Calu3 (cell line): Measurements from ENCODE around the gene PLS1. TPM values are rescaled to one million over a fixed set of nuclear protein-coding genes. Genes with fewer than 3 reads are reported as not detected.

Experiments used
- BruUV-seq: library from RNA; stranded (reverse); fragments of 400-500 nt; replicated peaks from 2 replicates; lab custom pipeline; 2021; lab: Mats Ljungman, UMichigan
- CTCF ChIA-PET: fragments of 300-600 bp; sonication (Branson Sonifier 250); formaldehyde crosslinking; loops from one replicate; lab custom pipeline; 2022; ENCODE audit warnings: antibody characterized with exemption; lab: Charles Lee
- DNase-seq: peaks from one replicate; pipeline ENCODE4 v3.0.0; 2022
- H3K27ac Mint-ChIP-seq: one replicate; pipeline ENCODE4 v1.8.0; 2022; ENCODE audit warnings: mixed read lengths; ENCODE audit not compliant: unreplicated experiment
- H3K27me3 Mint-ChIP-seq: one replicate; pipeline ENCODE4 v1.8.0; 2022; ENCODE audit warnings: mixed read lengths; ENCODE audit not compliant: unreplicated experiment
- H3K36me3 Mint-ChIP-seq: one replicate; pipeline ENCODE4 v1.8.0; 2022; ENCODE audit warnings: mild to moderate bottlenecking, moderate library complexity, mixed read lengths; ENCODE audit not compliant: insufficient read depth, unreplicated experiment
- H3K4me1 Mint-ChIP-seq: one replicate; pipeline ENCODE4 v1.8.0; 2022; ENCODE audit warnings: mild to moderate bottlenecking, low read depth, mixed read lengths; ENCODE audit not compliant: unreplicated experiment
- H3K4me3 Mint-ChIP-seq: one replicate; pipeline ENCODE4 v1.8.0; 2022; ENCODE audit warnings: mild to moderate bottlenecking, low read depth, moderate library complexity, mixed read lengths; ENCODE audit not compliant: unreplicated experiment
- H3K9me3 Mint-ChIP-seq: one replicate; pipeline ENCODE4 v1.8.0; 2022; ENCODE audit warnings: low read depth, mixed read lengths; ENCODE audit not compliant: unreplicated experiment
- intact Hi-C: fragments of 100-400 bp; cut with micrococcal nuclease; formaldehyde crosslinking; loops from one replicate; pipeline ENCODE4 v1.10.0; 2022; ENCODE audit not compliant: unreplicated experiment
- total RNA-seq: library from RNA; stranded (reverse); gene quantifications from 2 replicates; pipeline ENCODE4 v1.2.3, GENCODE V29; 2022
- TF ChIP-seq, protein P1 (sequence below): fragments of 200-600 bp; IDR thresholded peaks from one replicate; pipeline ENCODE4 v1.8.0; 2022; ENCODE audit warnings: antibody characterized with exemption; ENCODE audit not compliant: unreplicated experiment

PLS1 gene
- total RNA-seq, 1 experiment from 2014 or later = 155 TPM

DNA sequence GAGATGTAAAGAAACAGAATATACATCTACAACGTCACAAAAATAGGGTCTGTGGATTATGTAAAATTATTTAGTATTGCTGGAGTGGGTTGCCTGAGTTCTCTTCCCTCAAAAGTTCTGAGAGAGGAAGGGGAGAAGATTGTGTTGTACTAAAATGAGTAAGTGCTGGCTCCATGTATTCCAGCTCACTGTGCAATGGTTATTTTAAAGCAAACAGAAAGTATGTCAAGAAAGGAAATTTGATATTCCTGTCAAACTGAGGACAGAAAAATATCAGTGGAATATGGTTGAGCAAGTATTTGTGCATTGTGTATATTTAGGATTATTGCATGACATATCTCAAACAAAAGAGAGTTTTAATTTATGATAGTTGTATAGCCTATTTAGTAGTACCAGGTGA, 129.8 kb downstream of the PLS1 start:
- H3K9me3 Mint-ChIP-seq = no peaks in the 10 kb centered on the region
- H3K4me3 Mint-ChIP-seq = no peak overlapping the region
- DNase-seq = no peak
- H3K27ac Mint-ChIP-seq = no peak overlapping the region
- no TSS peak for BruUV-seq
- peaks cover 14% of the 10 kb centered on the region for H3K36me3 Mint-ChIP-seq
- TF ChIP-seq, protein P1, sequence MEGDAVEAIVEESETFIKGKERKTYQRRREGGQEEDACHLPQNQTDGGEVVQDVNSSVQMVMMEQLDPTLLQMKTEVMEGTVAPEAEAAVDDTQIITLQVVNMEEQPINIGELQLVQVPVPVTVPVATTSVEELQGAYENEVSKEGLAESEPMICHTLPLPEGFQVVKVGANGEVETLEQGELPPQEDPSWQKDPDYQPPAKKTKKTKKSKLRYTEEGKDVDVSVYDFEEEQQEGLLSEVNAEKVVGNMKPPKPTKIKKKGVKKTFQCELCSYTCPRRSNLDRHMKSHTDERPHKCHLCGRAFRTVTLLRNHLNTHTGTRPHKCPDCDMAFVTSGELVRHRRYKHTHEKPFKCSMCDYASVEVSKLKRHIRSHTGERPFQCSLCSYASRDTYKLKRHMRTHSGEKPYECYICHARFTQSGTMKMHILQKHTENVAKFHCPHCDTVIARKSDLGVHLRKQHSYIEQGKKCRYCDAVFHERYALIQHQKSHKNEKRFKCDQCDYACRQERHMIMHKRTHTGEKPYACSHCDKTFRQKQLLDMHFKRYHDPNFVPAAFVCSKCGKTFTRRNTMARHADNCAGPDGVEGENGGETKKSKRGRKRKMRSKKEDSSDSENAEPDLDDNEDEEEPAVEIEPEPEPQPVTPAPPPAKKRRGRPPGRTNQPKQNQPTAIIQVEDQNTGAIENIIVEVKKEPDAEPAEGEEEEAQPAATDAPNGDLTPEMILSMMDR = no peak
- CTCF ChIA-PET = no interaction called here
- peaks cover 9% of the 10 kb centered on the region for H3K4me1 Mint-ChIP-seq
- intact Hi-C loops = no loop called here
- no peaks in the 10 kb centered on the region for H3K27me3 Mint-ChIP-seq

DNA sequence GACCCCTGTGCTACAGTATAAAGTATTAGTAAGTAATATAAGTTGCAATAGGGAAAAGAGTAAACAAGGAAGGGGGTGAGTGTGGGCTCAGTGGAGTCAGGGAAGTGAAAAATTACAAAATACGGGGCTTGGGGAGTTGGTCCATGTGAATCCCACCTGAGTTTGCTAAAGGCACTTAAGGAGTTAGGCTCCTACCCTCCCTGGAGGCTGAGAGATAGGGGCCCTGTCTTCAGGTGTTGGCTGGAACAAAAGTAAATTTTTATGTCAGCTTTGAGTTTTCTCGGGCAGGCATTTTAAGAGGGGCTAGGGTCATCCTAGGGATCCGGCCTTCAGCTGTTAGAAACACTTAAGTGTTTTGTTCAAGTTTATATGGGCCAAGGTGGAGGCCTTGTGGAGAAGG, 135.9 kb downstream of the PLS1 start:
- BruUV-seq = no TSS peak
- Mint-ChIP-seq H3K9me3 (no peaks in the 10 kb centered on the region), H3K27me3 (no peaks in the 10 kb centered on the region), H3K4me3 (no peak overlapping the region), H3K27ac (no peak overlapping the region), H3K4me1 (peaks cover 9% of the 10 kb centered on the region), H3K36me3 (no peaks in the 10 kb centered on the region)
- intact Hi-C loops = no loop called here
- no peak for DNase-seq
- CTCF ChIA-PET = interaction anchor here (1.2 kb wide), 1 partner anchor 121 kb away, joined by 5 read pairs; no protein-coding TSS in a partner anchor
- TF ChIP-seq, protein P1 = no peak

DNA sequence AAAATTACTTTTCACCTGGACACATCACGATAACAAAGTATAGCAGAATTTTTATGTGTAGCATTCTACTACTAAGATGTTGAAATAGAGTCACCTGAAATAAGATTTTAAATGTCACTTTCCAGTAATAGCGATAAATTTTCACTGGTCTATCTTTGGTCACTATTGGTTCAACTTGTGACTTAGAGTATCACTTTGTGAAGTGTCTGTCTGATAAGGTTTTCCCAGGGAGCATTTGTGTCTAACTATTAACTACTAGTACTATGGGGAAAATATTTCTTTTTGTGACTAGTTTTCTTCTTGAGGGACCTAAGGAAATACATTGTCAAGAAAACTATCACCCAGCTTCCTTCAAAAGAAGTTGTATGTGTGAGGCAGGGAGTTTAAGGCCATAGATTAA, 138.6 kb downstream of the PLS1 start:
- Mint-ChIP-seq H3K36me3 (no peaks in the 10 kb centered on the region), H3K4me3 (no peak overlapping the region), H3K27me3 (no peaks in the 10 kb centered on the region), H3K4me1 (peaks cover 9% of the 10 kb centered on the region), H3K9me3 (no peaks in the 10 kb centered on the region), H3K27ac (no peak overlapping the region)
- no peak for DNase-seq
- BruUV-seq = no TSS peak
- TF ChIP-seq, protein P1 = no peak
- intact Hi-C loops = no loop called here
- CTCF ChIA-PET = no interaction called here

DNA sequence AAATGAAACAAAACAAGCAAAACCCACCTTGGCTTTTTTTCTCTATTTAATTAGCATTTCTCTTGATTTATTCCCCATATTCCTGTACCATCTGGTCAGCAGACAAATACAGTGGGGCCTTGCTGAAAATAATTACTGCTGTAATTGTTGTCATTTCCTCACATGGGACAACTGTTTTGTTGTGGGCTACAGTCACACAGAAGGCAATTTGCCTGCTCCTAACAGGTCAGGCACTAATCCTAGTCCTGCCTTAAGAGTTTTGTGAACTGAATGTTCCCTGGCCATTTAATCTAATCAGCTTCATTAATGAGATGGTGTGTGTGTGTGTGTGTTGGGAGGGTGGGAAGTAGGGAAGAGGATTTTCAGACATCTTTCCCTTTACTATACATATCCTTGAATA, 139.3 kb downstream of the PLS1 start:
- BruUV-seq = no TSS peak
- no peak overlapping the region for H3K4me3 Mint-ChIP-seq

More for the DNA sequence above, 139.3 kb downstream of the PLS1 start:
- H3K27me3 Mint-ChIP-seq = no peaks in the 10 kb centered on the region
- H3K27ac Mint-ChIP-seq = no peak overlapping the region
- H3K9me3 Mint-ChIP-seq = no peaks in the 10 kb centered on the region
- DNase-seq = no peak
- intact Hi-C loops = no loop called here
- CTCF ChIA-PET = interaction anchor here (0.7 kb wide), 1 partner anchor 249 kb away, joined by 3 read pairs; no protein-coding TSS in a partner anchor
- TF ChIP-seq, protein P1 = no peak
- peaks cover 9% of the 10 kb centered on the region for H3K4me1 Mint-ChIP-seq
- H3K36me3 Mint-ChIP-seq = no peaks in the 10 kb centered on the region
